Measurements from ENCODE around the gene AOPEP. TPM values are rescaled to one million over a fixed set of nuclear protein-coding genes. Genes with fewer than 3 reads are reported as not detected.

The AOPEP gene
- polyA plus RNA-seq, 2 of the 4 experiments (the other 2 are of a cell fraction) = 226 to 266 TPM

DNA sequence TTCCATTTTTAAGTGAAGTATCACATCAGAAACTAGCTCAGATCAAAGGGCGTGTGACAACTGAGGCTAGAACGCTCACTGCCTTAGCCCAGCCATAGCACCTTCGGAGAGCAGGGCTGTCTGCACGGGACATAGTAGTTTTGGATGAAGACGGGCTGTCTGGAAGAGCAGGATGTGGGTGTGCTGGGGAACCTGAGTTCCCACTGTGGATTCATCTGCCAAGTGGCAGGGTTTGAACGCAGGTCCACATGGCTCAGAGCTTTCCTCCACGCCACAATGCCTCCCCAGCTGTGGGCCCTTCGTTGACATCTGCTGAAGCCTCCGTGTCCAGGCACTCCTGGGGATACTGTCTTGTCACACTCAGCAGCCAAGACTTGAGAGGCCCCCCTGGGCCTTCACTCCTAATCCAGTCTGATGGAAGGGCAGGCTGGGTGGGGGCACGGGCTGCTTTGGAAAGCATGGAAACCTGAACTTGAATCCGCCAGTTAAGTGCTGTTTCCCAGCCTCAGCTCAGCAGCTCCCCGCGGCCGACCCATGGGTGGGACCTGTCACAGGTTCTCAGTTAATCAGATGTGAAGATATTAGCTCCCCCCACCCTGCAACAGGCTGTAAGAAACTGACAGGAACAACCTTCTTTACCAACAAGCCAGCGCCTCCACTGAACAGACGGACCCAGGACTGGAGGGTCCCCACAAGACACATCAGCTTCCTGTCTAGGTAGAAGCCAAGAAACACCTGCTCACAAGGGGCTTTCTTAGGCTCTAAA, 362.9 kb downstream of the AOPEP start:
- CTCF ChIA-PET = interaction anchor here (0.9 to 2.7 kb wide), 9 partner anchors 10 to 420 kb away, joined by 3 to 11 read pairs (median 5); no protein-coding TSS in a partner anchor
- H3K4me1 ChIP-seq = peaks cover 90% of the 10 kb centered on the region
- peak overlapping the region; percentile 63 to 78 for H3K27ac ChIP-seq
- peak overlapping the region; percentile 36 for H3K4me2 ChIP-seq
- no peak overlapping the region for H3K4me3 ChIP-seq
- peak; percentile 13; the same call in 1 of the 2 replicates for TF ChIP-seq FOSB (CRISPR knock-in tag; IDR thresholded peaks at IDR 0.05)
- TF ChIP-seq, protein P1, sequence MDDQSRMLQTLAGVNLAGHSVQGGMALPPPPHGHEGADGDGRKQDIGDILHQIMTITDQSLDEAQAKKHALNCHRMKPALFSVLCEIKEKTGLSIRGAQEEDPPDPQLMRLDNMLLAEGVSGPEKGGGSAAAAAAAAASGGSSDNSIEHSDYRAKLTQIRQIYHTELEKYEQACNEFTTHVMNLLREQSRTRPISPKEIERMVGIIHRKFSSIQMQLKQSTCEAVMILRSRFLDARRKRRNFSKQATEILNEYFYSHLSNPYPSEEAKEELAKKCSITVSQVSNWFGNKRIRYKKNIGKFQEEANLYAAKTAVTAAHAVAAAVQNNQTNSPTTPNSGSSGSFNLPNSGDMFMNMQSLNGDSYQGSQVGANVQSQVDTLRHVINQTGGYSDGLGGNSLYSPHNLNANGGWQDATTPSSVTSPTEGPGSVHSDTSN (IDR thresholded peaks at IDR 0.05) = 0 out of 2 replicates have a peak, but pooled peaks have one; percentile 18
- TF ChIP-seq EHF (CRISPR knock-in tag; IDR thresholded peaks at IDR 0.05) = no peak
- TF ChIP-seq JUN (IDR thresholded peaks at IDR 0.05) = peak in 1 of 2 experiments; percentile 3; a peak in 1 of 5 replicates
- TF ChIP-seq, protein P2, sequence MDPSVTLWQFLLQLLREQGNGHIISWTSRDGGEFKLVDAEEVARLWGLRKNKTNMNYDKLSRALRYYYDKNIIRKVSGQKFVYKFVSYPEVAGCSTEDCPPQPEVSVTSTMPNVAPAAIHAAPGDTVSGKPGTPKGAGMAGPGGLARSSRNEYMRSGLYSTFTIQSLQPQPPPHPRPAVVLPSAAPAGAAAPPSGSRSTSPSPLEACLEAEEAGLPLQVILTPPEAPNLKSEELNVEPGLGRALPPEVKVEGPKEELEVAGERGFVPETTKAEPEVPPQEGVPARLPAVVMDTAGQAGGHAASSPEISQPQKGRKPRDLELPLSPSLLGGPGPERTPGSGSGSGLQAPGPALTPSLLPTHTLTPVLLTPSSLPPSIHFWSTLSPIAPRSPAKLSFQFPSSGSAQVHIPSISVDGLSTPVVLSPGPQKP (IDR thresholded peaks at IDR 0.05; ENCODE audit: low read depth, low read length) = no peak
- TF ChIP-seq, protein P3, sequence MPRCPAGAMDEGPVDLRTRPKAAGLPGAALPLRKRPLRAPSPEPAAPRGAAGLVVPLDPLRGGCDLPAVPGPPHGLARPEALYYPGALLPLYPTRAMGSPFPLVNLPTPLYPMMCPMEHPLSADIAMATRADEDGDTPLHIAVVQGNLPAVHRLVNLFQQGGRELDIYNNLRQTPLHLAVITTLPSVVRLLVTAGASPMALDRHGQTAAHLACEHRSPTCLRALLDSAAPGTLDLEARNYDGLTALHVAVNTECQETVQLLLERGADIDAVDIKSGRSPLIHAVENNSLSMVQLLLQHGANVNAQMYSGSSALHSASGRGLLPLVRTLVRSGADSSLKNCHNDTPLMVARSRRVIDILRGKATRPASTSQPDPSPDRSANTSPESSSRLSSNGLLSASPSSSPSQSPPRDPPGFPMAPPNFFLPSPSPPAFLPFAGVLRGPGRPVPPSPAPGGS (IDR thresholded peaks at IDR 0.05) = 0 out of 3 replicates have a peak, but pooled peaks have one; percentile 27
- TF ChIP-seq ZFP36 (IDR thresholded peaks at IDR 0.05; ENCODE audit: borderline replicate concordance, partially characterized antibody) = no peak
- 0 out of 2 replicates have a peak, but pooled peaks have one; percentile 51 for TF ChIP-seq HOXA7 (CRISPR knock-in tag; IDR thresholded peaks at IDR 0.05)
- TF ChIP-seq SMC3 (IDR thresholded peaks at IDR 0.05) = no peak
- TF ChIP-seq HEYL (CRISPR knock-in tag; IDR thresholded peaks at IDR 0.05) = 0 out of 2 replicates have a peak, but pooled peaks have one; percentile 29
- 0 out of 2 replicates have a peak, but pooled peaks have one; percentile 36 for TF ChIP-seq POLR2AphosphoS2 (conservative IDR thresholded peaks at IDR 0.05; ENCODE audit: low read length)
- ATAC-seq = peak in 1 of 2 experiments; percentile 0; a peak in 3 of 6 replicates
- peak in 1 of 2 experiments; percentile 41 for DNase-seq (ENCODE audit: low read depth in 1 of 2, low spot score in 1 of 2)
- POLR2A ChIA-PET = interaction anchor here (0.6 to 1.2 kb wide), 2 partner anchors 408 to 420 kb away, joined by 3 to 5 read pairs; no protein-coding TSS in a partner anchor
- no peak for FAIRE-seq
- WGBS (ENCODE audit: missing lambda C conversion rate) = 73% methylated on average over 14 of the region's 16 CpGs
- no peaks in the 10 kb centered on the region for H3K9me3 ChIP-seq

DNA sequence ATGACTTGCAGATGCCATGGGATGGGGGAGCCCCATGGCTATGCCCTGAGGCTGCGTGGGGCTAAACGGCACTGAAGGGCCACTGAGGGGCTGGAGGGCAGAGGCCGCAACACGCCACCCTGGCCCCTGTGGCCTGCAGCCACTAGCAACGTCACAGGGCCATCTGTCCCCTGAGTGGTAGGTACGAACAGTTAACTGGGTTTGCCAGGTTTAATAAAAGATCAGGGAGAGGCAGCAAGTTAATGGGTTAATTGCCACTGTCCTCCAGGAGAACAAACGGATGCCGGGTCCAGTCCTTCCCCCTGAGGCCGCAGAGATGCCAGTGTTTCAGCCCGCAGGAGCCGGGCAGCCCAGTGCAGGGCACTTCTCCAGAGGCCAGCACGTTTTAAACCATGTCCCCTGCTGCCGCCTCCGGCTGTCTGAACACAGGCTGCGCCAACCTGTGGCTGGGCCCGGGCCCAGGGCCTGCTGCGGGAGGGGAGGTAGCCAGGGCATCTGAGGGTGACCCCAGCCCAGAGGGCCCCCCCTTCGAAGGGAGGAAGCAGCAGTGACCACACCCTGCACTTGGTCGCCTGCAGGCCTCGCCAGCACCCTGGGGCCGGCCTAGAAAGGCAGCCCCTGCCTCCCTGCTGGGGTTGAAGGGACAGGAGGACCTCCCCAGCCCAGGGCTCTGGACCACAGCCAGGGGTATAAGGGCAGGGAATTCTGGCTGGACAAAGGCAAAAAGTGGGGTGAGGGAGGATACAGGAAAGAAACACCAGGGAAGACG, 363.7 kb downstream of the AOPEP start:
- ChIA-PET POLR2A (no interaction called here), CTCF (interaction anchor here (1.0 to 1.5 kb wide), 3 partner anchors 36 to 409 kb away, joined by 3 to 6 read pairs (median 4); no protein-coding TSS in a partner anchor)
- FAIRE-seq (no peak), DNase-seq (ENCODE audit: low read depth in 1 of 2, low spot score in 1 of 2) (peak in 1 of 2 experiments; percentile 46), ATAC-seq (peak; percentile 26 to 34)
- TF ChIP-seq, protein P4, sequence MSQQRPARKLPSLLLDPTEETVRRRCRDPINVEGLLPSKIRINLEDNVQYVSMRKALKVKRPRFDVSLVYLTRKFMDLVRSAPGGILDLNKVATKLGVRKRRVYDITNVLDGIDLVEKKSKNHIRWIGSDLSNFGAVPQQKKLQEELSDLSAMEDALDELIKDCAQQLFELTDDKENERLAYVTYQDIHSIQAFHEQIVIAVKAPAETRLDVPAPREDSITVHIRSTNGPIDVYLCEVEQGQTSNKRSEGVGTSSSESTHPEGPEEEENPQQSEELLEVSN (IDR thresholded peaks at IDR 0.05; ENCODE audit: borderline replicate concordance, low read depth) = peak; percentile 39; the same call in 1 of the 2 replicates
- TF ChIP-seq FOSB (CRISPR knock-in tag; IDR thresholded peaks at IDR 0.05) = peak; percentile 23; the same call in 1 of the 2 replicates
- TF ChIP-seq CHD4 (IDR thresholded peaks at IDR 0.05; ENCODE audit: borderline replicate concordance) = no peak
- TF ChIP-seq, protein P5, sequence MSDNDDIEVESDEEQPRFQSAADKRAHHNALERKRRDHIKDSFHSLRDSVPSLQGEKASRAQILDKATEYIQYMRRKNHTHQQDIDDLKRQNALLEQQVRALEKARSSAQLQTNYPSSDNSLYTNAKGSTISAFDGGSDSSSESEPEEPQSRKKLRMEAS (IDR thresholded peaks at IDR 0.05) = peak; percentile 23; the same call in 1 of the 2 replicates
- no peak for TF ChIP-seq ZFP36 (IDR thresholded peaks at IDR 0.05; ENCODE audit: borderline replicate concordance, partially characterized antibody)
- peak; percentile 35 to 48; a peak in 2 of 5 replicates for TF ChIP-seq JUN (IDR thresholded peaks at IDR 0.05)
- peak; percentile 68; the same call in 1 of the 2 replicates for TF ChIP-seq HOXA7 (CRISPR knock-in tag; IDR thresholded peaks at IDR 0.05)
- no peak for TF ChIP-seq CEBPB (IDR thresholded peaks at IDR 0.05)
- Histone ChIP-seq H3K4me3 (no peak overlapping the region), H3K9me3 (no peaks in the 10 kb centered on the region), H3K27ac (peak overlapping the region; percentile 63 to 78), H3K4me1 (peaks cover 82% of the 10 kb centered on the region), H3K4me2 (peak overlapping the region; percentile 36)
- WGBS (ENCODE audit: missing lambda C conversion rate) = 16% methylated on average over 11 of the region's 22 CpGs
